ENCODE measurements around the gene FBXW7.

Gene FBXW7

GRCh38 chr4:152278172-152278504, 257.8 kb downstream of the FBXW7 start:
- H3K4me3 ChIP-seq (ENCODE audit: low read depth, low read length) = no peak overlapping the region
- TF ChIP-seq CTCF (IDR thresholded peaks at IDR 0.05; ENCODE audit: insufficient read depth, low read length, missing control alignments) = no peak
- DNase-seq (ENCODE audit: low read depth, low spot score) = no peak
- CTCF ChIA-PET = interaction anchor here (1.1 to 1.5 kb wide), 2 partner anchors 10 to 15 kb away, joined by 3 to 4 read pairs; no protein-coding TSS in a partner anchor
- POLR2A ChIA-PET = interaction anchor here (1.4 kb wide), 1 partner anchor 74 kb away, joined by 3 read pairs; no protein-coding TSS in a partner anchor

- CTCF ChIA-PET = interaction anchor here (1.1 to 1.5 kb wide), 2 partner anchors 9 to 14 kb away, joined by 3 to 4 read pairs; no protein-coding TSS in a partner anchor
- no peak overlapping the region for H3K4me3 ChIP-seq (ENCODE audit: low read depth, low read length)
- POLR2A ChIA-PET = interaction anchor here (1.4 kb wide), 1 partner anchor 75 kb away, joined by 3 read pairs; no protein-coding TSS in a partner anchor
- no peak for TF ChIP-seq CTCF (IDR thresholded peaks at IDR 0.05; ENCODE audit: insufficient read depth, low read length, missing control alignments)
- DNase-seq (ENCODE audit: low read depth, low spot score) = no peak
Measured at GRCh38 chr4:152277333-152277732, 258.6 kb downstream of the FBXW7 start.

- DNase-seq (ENCODE audit: low read depth, low spot score) = no peak
- CTCF ChIA-PET = no interaction called here
- no peak for TF ChIP-seq CTCF (IDR thresholded peaks at IDR 0.05; ENCODE audit: insufficient read depth, low read length, missing control alignments)
- POLR2A ChIA-PET = no interaction called here
- H3K4me3 ChIP-seq (ENCODE audit: low read depth, low read length) = no peak overlapping the region
Measured at GRCh38 chr4:152273343-152273742, 262.5 kb downstream of the FBXW7 start.

Measured in AG04449 (cell line).